Esophagus muscularis mucosa (tissue), 4 donors: ENCODE measurements around the gene TLK1. TPM values are rescaled to one million over a fixed set of nuclear protein-coding genes. Genes with fewer than 3 reads are reported as not detected.
A peak's percentile ranks its signal among the peaks of the same experiment; 100 is the strongest.
"Not testable (repeated sequence)": the region's sequence is repeated elsewhere in the genome, so short reads cannot be mapped to it uniquely, and the experiment has no call there.

Experiments
- DNase-seq: peaks from one replicate; pipeline ENCODE4 v3.0.0-alpha.2; 2017; ENCODE audit errors: extremely low spot score
- H3K27ac ChIP-seq, 4 donors: fragments of 200-600 bp; sonication (generic); replicated peaks in 1 of 4; 1 replicate in 3 of 4; 2 replicates in 1 of 4; pipeline ENCODE4 v1.5.1; 2016 to 2019; ENCODE audit warnings: mild to moderate bottlenecking in 1 of 4
- H3K27me3 ChIP-seq, 4 donors: fragments of 200-600 bp; sonication (generic); one replicate each; pipeline versions ENCODE4 v1.5.1 to v1.6.0; 2016 to 2019
- H3K36me3 ChIP-seq, 4 donors: fragments of 200-600 bp; sonication (generic); one replicate each; pipeline ENCODE4 v1.5.1; 2016 to 2019
- H3K4me1 ChIP-seq, 4 donors: fragments of 200-600 bp; sonication (generic); one replicate each; pipeline ENCODE4 v1.5.1; 2016 to 2019
- H3K4me3 ChIP-seq, 4 donors: fragments of 200-600 bp; sonication (generic); 1 replicate in 2 of 4; 2 replicates in 2 of 4; pipeline ENCODE4 v1.5.1; 2016 to 2019; ENCODE audit warnings: mild to moderate bottlenecking in 4 of 4, moderate library complexity in 1 of 4
- H3K9me3 ChIP-seq, 4 donors: fragments of 200-600 bp; sonication (generic); 1 replicate in 3 of 4; 2 replicates in 1 of 4; pipeline ENCODE4 v1.5.1; 2016 to 2019
- CTCF ChIP-seq, 3 experiments: fragments of 200-600 bp in 2 of 3; fragments of 450-650 bp in 1 of 3; sonication (generic) in 2 of 3; IDR thresholded peaks; one replicate each; pipeline ENCODE4 v1.5.1; 2017 to 2019; ENCODE audit warnings: antibody characterized with exemption in 3 of 3, mild to moderate bottlenecking in 2 of 3, moderate library complexity in 1 of 3
- EP300 ChIP-seq: sonication (generic); formaldehyde crosslinking; IDR thresholded peaks from one replicate; pipeline ENCODE4 v1.6.1; 2017; ENCODE audit warnings: antibody characterized with exemption
- POLR2A ChIP-seq: fragments of 450-650 bp; IDR thresholded peaks from one replicate; pipeline ENCODE4 v1.6.1; 2017; ENCODE audit warnings: antibody characterized with exemption, moderate library complexity, mild to moderate bottlenecking, low read depth
- POLR2AphosphoS5 ChIP-seq, 2 donors: sonication (generic); formaldehyde crosslinking; IDR thresholded peaks; one replicate each; pipeline ENCODE4 v1.6.1; 2017; ENCODE audit warnings: antibody characterized with exemption in 2 of 2
- WGBS: methylation state at CpG from one replicate; pipeline ENCODE4 v1.1.5; 2018; 5-methylcytosine and 5-hydroxymethylcytosine counted together
- intact Hi-C: fragments of 100-400 bp; cut with DNase I; formaldehyde crosslinking; loops from one replicate; pipeline ENCODE4 v1.15.1; 2023
- total RNA-seq, 4 donors: library from RNA; depleted of rRNA; stranded (reverse); fragments of >200 nt; gene quantifications; one replicate each; pipeline versions ENCODE4 v1.1.0 to v1.2.1, GENCODE V29; 2016

Gene TLK1
- total RNA-seq, 4 donors from 2014 or later = 27.9 to 46.1 (median 34.0) TPM

- Histone ChIP-seq H3K36me3 (no peaks in the 10 kb centered on the region), H3K4me3 (no peak overlapping the region), H3K27ac (no peak overlapping the region), H3K9me3 (no peaks in the 10 kb centered on the region), H3K4me1 (peaks cover 0 to 11% (median 9%) of the 10 kb centered on the region in 4 donors), H3K27me3 (no peaks in the 10 kb centered on the region)
- no peak for DNase-seq
- TF ChIP-seq POLR2A (no peak), POLR2AphosphoS5 (IDR thresholded peaks at IDR 0.05) (no peak), EP300 (no peak), CTCF (IDR thresholded peaks at IDR 0.05) (no peak)
- intact Hi-C loops = no loop called here
- 75% methylated on average over 1 of the region's 1 CpG for WGBS
These were observed 5.3 kb upstream of the TLK1 start for GRCh38 chr2:171165967-171166327.

GRCh38 chr2:171163261-171163660 is 2.6 kb upstream of the TLK1 start:
- peaks cover 9 to 24% (median 17%) of the 10 kb centered on the region in 4 donors for H3K4me1 ChIP-seq
- no peak for TF ChIP-seq EP300
- TF ChIP-seq POLR2A = no peak
- no peak for TF ChIP-seq CTCF (IDR thresholded peaks at IDR 0.05)
- TF ChIP-seq POLR2AphosphoS5 (IDR thresholded peaks at IDR 0.05) = no peak
- no peak for DNase-seq
- no peaks in the 10 kb centered on the region for H3K9me3 ChIP-seq
- H3K27me3 ChIP-seq = no peaks in the 10 kb centered on the region
- intact Hi-C loops = loop anchor here (5.0 kb wide), 1 partner anchor 254 kb away; no protein-coding TSS in a partner anchor
- WGBS = 78% methylated on average over 4 of the region's 4 CpGs
- H3K27ac ChIP-seq = no peak overlapping the region
- H3K36me3 ChIP-seq = no peaks in the 10 kb centered on the region
- H3K4me3 ChIP-seq = no peak overlapping the region

- not testable (repeated sequence) for H3K36me3 ChIP-seq, H3K27me3 ChIP-seq, H3K9me3 ChIP-seq, DNase-seq, H3K4me3 ChIP-seq, H3K27ac ChIP-seq
- H3K4me1 ChIP-seq = peaks cover 9 to 30% (median 23%) of the 10 kb centered on the region in 4 donors
- WGBS = 89% methylated on average over 9 of the region's 9 CpGs
- intact Hi-C loops = loop anchor here (5.0 kb wide), 1 partner anchor 255 kb away; no protein-coding TSS in a partner anchor
These were observed 2.0 kb upstream of the TLK1 start for GRCh38 chr2:171162522-171163197.

GRCh38 chr2:171160956-171161740 is 455 bp upstream of the TLK1 start:
- intact Hi-C loops = loop anchor here (5.0 kb wide), 1 partner anchor 256 kb away; no protein-coding TSS in a partner anchor
- TF ChIP-seq CTCF (IDR thresholded peaks at IDR 0.05) (peak in 1 of 3 experiments; percentile 14), POLR2AphosphoS5 (IDR thresholded peaks at IDR 0.05) (peak in 1 of 2 donors; percentile 65), POLR2A (no peak), EP300 (no peak)
- Histone ChIP-seq H3K4me1 (peaks cover 9 to 45% (median 34%) of the 10 kb centered on the region in 4 donors), H3K27ac (peak overlapping the region; percentile 95 to 98 (median 96)), H3K9me3 (no peaks in the 10 kb centered on the region), H3K36me3 (no peaks in the 10 kb centered on the region), H3K4me3 (peak overlapping the region; percentile 73 to 94 (median 90)), H3K27me3 (no peaks in the 10 kb centered on the region)
- WGBS = 4% methylated on average over 13 of the region's 65 CpGs
- DNase-seq = no peak
